Liver (tissue), 9 donors: ENCODE data around the gene PPIC. TPM values are rescaled to one million over a fixed set of nuclear protein-coding genes. Genes with fewer than 3 reads are reported as not detected.

ENCODE experiments used
- DNase-seq: peaks from one replicate; pipeline ENCODE4 v3.0.0-alpha.2; 2017; ENCODE audit warnings: low spot score
- H3K27ac ChIP-seq, 2 donors: one replicate each; pipeline ENCODE4 v1.7.0; 2013; ENCODE audit warnings: inconsistent platforms in 2 of 2, low read length in 2 of 2, control low read depth in 1 of 2, low read depth in 1 of 2, mild to moderate bottlenecking in 1 of 2
- H3K27me3 ChIP-seq, 4 donors: one replicate each; pipeline versions ENCODE4 v1.6.1 to v1.7.0; 2013; ENCODE audit warnings: low read length in 3 of 4, inconsistent platforms in 1 of 4, mild to moderate bottlenecking in 1 of 4, moderate library complexity in 1 of 4; ENCODE audit not compliant: control insufficient read depth in 4 of 4, insufficient read depth in 4 of 4
- H3K36me3 ChIP-seq, 4 donors: one replicate each; pipeline versions ENCODE4 v1.6.1 to v1.7.0; 2013; ENCODE audit warnings: low read length in 3 of 4, mild to moderate bottlenecking in 3 of 4, low read depth in 1 of 4, moderate library complexity in 1 of 4; ENCODE audit not compliant: control insufficient read depth in 4 of 4, insufficient read depth in 3 of 4
- H3K4me1 ChIP-seq, 4 donors: one replicate each; pipeline versions ENCODE4 v1.6.1 to v1.7.0; 2013; ENCODE audit warnings: low read length in 3 of 4, mild to moderate bottlenecking in 3 of 4, moderate library complexity in 1 of 4; ENCODE audit not compliant: control insufficient read depth in 4 of 4, insufficient read depth in 4 of 4
- H3K4me3 ChIP-seq, 3 donors: one replicate each; pipeline versions ENCODE4 v1.6.1 to v1.7.0; 2013; ENCODE audit warnings: low read length in 3 of 3, control low read depth in 1 of 3, low read depth in 1 of 3, mild to moderate bottlenecking in 1 of 3
- H3K9ac ChIP-seq, 2 donors: one replicate each; pipeline ENCODE4 v1.7.0; 2013; ENCODE audit warnings: low read length in 2 of 2, mild to moderate bottlenecking in 2 of 2, moderate library complexity in 2 of 2, control low read depth in 1 of 2, low read depth in 1 of 2
- H3K9me3 ChIP-seq, 4 donors: one replicate each; pipeline versions ENCODE4 v1.6.1 to v1.7.0; 2013; ENCODE audit warnings: low read length in 3 of 4; ENCODE audit not compliant: control insufficient read depth in 4 of 4
- EGR1 ChIP-seq, 2 donors: IDR thresholded peaks; 2 replicates each; pipeline ENCODE4 v1.6.1; 2016 to 2018; ENCODE audit warnings: antibody characterized with exemption in 2 of 2, low read depth in 2 of 2
- FOXA2 ChIP-seq: IDR thresholded peaks from 2 replicates; pipeline ENCODE4 v1.6.1; 2016; ENCODE audit warnings: antibody characterized with exemption
- GABPA ChIP-seq, 2 donors: IDR thresholded peaks in 1 of 2; conservative IDR thresholded peaks in 1 of 2; 2 replicates each; pipeline ENCODE4 v1.6.1; 2016; ENCODE audit warnings: antibody characterized with exemption in 2 of 2, mild to moderate bottlenecking in 1 of 2, moderate library complexity in 1 of 2
- HNF4A ChIP-seq, 2 donors: conservative IDR thresholded peaks; 2 replicates each; pipeline ENCODE4 v1.6.1; 2016; ENCODE audit warnings: antibody characterized with exemption in 2 of 2, mild to moderate bottlenecking in 2 of 2
- HNF4G ChIP-seq: IDR thresholded peaks from 2 replicates; pipeline ENCODE4 v1.6.1; 2016; ENCODE audit warnings: antibody characterized with exemption
- JUND ChIP-seq, 2 donors: IDR thresholded peaks; 2 replicates each; pipeline ENCODE4 v1.6.1; 2016; ENCODE audit warnings: antibody characterized with exemption in 2 of 2
- NR2F2 ChIP-seq: IDR thresholded peaks from 2 replicates; pipeline ENCODE4 v1.6.1; 2016; ENCODE audit warnings: antibody characterized with exemption
- RAD21 ChIP-seq, 2 donors: IDR thresholded peaks; 2 replicates each; pipeline ENCODE4 v1.6.1; 2016; ENCODE audit warnings: antibody characterized with exemption in 2 of 2, mild to moderate bottlenecking in 2 of 2
- RXRA ChIP-seq, 2 donors: IDR thresholded peaks; 2 replicates each; pipeline ENCODE4 v1.6.1; 2017 to 2018; ENCODE audit warnings: antibody characterized with exemption in 2 of 2, mild to moderate bottlenecking in 1 of 2
- SP1 ChIP-seq: IDR thresholded peaks from 2 replicates; pipeline ENCODE4 v1.6.1; 2018; ENCODE audit warnings: antibody characterized with exemption, mild to moderate bottlenecking
- TAF1 ChIP-seq: conservative IDR thresholded peaks from 2 replicates; pipeline ENCODE4 v1.6.1; 2016; ENCODE audit warnings: antibody characterized with exemption, mild to moderate bottlenecking
- YY1 ChIP-seq: IDR thresholded peaks from 2 replicates; pipeline ENCODE4 v1.6.1; 2016; ENCODE audit warnings: antibody characterized with exemption, mild to moderate bottlenecking
- WGBS: extraction: QIAGEN DNeasy Blood & Tissue Kit; methylation state at CpG from one replicate; pipeline ENCODE4 v1.1.7; 2013; 5-methylcytosine and 5-hydroxymethylcytosine counted together
- polyA plus RNA-seq, 2 donors: library from polyadenylated mRNA; stranded (reverse) in 1 of 2; unstranded in 1 of 2; fragments of 200-250 nt in 1 of 2; fragments of >200 nt in 1 of 2; fragmentation: Nextera tagmentation in 1 of 2; extraction: Ambion mirVana in 1 of 2; gene quantifications; one replicate each; pipeline versions ENCODE4 v1.2.1 to v1.2.3, GENCODE V29; 2013 to 2015
- total RNA-seq, 2 donors: library from RNA; depleted of rRNA; stranded (reverse); fragments of >200 nt; gene quantifications; one replicate each; pipeline ENCODE4 v1.2.3, GENCODE V29; 2014
- TF ChIP-seq, protein P1 (sequence below): IDR thresholded peaks from 2 replicates; pipeline ENCODE4 v1.6.1; 2016; ENCODE audit warnings: antibody characterized with exemption
- TF ChIP-seq, protein P2 (sequence below): IDR thresholded peaks from 2 replicates; pipeline ENCODE4 v1.6.1; 2016; ENCODE audit warnings: antibody characterized with exemption
- TF ChIP-seq, protein P3 (sequence below): fragments of 150-350 bp; IDR thresholded peaks from 2 replicates; pipeline ENCODE4 v1.5.1; 2017; ENCODE audit warnings: improper control_type of control experiment, low read depth, low read length; ENCODE audit not compliant: missing input control
- TF ChIP-seq, protein P4 (sequence below): IDR thresholded peaks from 2 replicates; pipeline ENCODE4 v1.6.1; 2016; ENCODE audit warnings: antibody characterized with exemption
- donor health status: healthy.
- donor health status: healthy.
- donor health status: healthy.
- donor health status: healthy.
- donor health status: healthy.

Gene PPIC
- total and polyA plus RNA-seq, 4 donors, result 13.3 to 26.3 (median 17.3) TPM

DNA sequence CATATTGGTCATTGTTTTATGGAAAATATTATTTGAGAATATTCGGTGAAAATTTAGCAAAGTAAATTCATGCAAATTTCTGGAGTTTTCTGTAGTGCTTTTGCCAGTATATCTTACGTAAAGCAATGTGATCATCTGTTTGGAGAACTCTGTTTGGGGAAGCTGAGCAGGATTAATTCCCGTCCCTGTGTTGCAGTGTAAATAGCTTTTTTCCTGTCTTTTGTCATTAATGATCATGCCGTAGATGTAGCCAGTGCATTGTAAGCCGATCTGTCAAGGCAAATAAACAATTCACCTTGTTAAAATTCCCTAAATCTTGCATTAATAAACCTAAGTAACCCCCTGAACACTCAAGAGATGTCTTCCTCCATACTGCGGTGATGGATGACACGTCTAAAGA, 39.2 kb downstream of the PPIC start (continued):
- TF ChIP-seq GABPA (IDR thresholded peaks at IDR 0.05 in 1 of 2, conservative IDR thresholded peaks at IDR 0.05 in 1 of 2) (no peak), EGR1 (IDR thresholded peaks at IDR 0.05; ENCODE audit: low read depth in 2 of 2) (no peak), NR2F2 (no peak), SP1 (no peak), RAD21 (IDR thresholded peaks at IDR 0.05) (peak in 1 of 2 donors; percentile 9)
- TF ChIP-seq, protein P1, sequence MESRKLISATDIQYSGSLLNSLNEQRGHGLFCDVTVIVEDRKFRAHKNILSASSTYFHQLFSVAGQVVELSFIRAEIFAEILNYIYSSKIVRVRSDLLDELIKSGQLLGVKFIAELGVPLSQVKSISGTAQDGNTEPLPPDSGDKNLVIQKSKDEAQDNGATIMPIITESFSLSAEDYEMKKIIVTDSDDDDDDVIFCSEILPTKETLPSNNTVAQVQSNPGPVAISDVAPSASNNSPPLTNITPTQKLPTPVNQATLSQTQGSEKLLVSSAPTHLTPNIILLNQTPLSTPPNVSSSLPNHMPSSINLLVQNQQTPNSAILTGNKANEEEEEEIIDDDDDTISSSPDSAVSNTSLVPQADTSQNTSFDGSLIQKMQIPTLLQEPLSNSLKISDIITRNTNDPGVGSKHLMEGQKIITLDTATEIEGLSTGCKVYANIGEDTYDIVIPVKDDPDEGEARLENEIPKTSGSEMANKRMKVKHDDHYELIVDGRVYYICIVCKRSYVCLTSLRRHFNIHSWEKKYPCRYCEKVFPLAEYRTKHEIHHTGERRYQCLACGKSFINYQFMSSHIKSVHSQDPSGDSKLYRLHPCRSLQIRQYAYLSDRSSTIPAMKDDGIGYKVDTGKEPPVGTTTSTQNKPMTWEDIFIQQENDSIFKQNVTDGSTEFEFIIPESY, result peak; percentile 31

DNA sequence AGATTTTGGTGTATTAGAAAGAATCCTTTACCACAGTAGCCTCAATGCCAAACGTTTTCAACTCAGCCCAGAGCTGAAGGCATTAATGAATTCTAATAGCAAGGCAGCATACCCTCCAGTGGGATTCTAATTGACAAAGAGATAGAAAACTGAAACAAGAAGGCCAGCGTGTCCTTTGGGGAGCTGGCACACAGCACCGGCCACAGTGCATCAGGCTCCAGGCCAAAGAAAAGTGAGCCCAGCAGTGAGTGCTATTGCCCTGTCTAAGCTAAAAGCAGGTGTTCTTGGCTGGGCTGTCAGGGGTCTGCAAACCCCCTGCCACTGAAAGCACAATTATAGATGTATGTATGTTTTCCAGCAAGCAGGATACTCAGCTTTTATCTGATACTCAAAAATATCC, 40.4 kb downstream of the PPIC start:
- no peak overlapping the region for H3K9ac ChIP-seq
- peak overlapping the region; percentile 42 to 68 for H3K27ac ChIP-seq
- H3K9me3 ChIP-seq, result no peaks in the 10 kb centered on the region
- H3K4me3 ChIP-seq, result peak overlapping the region in 1 of 3 donors; percentile 12
- no peak for TF ChIP-seq JUND (IDR thresholded peaks at IDR 0.05)
- TF ChIP-seq, protein P2, sequence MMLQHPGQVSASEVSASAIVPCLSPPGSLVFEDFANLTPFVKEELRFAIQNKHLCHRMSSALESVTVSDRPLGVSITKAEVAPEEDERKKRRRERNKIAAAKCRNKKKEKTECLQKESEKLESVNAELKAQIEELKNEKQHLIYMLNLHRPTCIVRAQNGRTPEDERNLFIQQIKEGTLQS, result no peak
- peak in 1 of 2 donors; percentile 41 for TF ChIP-seq RAD21 (IDR thresholded peaks at IDR 0.05)
- TF ChIP-seq FOXA2, result no peak
- TF ChIP-seq, protein P3, sequence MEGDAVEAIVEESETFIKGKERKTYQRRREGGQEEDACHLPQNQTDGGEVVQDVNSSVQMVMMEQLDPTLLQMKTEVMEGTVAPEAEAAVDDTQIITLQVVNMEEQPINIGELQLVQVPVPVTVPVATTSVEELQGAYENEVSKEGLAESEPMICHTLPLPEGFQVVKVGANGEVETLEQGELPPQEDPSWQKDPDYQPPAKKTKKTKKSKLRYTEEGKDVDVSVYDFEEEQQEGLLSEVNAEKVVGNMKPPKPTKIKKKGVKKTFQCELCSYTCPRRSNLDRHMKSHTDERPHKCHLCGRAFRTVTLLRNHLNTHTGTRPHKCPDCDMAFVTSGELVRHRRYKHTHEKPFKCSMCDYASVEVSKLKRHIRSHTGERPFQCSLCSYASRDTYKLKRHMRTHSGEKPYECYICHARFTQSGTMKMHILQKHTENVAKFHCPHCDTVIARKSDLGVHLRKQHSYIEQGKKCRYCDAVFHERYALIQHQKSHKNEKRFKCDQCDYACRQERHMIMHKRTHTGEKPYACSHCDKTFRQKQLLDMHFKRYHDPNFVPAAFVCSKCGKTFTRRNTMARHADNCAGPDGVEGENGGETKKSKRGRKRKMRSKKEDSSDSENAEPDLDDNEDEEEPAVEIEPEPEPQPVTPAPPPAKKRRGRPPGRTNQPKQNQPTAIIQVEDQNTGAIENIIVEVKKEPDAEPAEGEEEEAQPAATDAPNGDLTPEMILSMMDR, result no peak
- peak in 1 of 2 donors; percentile 44 for TF ChIP-seq HNF4A (conservative IDR thresholded peaks at IDR 0.05)
- peak; percentile 12 for TF ChIP-seq SP1
- TF ChIP-seq, protein P4, sequence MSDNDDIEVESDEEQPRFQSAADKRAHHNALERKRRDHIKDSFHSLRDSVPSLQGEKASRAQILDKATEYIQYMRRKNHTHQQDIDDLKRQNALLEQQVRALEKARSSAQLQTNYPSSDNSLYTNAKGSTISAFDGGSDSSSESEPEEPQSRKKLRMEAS, result no peak
- WGBS, result 36% methylated on average over 3 of the region's 3 CpGs
- no peaks in the 10 kb centered on the region for H3K27me3 ChIP-seq
- H3K4me1 ChIP-seq, result peaks cover 0 to 9% (median 4%) of the 10 kb centered on the region in 4 donors
- no peaks in the 10 kb centered on the region for H3K36me3 ChIP-seq
- no peak for DNase-seq

DNA sequence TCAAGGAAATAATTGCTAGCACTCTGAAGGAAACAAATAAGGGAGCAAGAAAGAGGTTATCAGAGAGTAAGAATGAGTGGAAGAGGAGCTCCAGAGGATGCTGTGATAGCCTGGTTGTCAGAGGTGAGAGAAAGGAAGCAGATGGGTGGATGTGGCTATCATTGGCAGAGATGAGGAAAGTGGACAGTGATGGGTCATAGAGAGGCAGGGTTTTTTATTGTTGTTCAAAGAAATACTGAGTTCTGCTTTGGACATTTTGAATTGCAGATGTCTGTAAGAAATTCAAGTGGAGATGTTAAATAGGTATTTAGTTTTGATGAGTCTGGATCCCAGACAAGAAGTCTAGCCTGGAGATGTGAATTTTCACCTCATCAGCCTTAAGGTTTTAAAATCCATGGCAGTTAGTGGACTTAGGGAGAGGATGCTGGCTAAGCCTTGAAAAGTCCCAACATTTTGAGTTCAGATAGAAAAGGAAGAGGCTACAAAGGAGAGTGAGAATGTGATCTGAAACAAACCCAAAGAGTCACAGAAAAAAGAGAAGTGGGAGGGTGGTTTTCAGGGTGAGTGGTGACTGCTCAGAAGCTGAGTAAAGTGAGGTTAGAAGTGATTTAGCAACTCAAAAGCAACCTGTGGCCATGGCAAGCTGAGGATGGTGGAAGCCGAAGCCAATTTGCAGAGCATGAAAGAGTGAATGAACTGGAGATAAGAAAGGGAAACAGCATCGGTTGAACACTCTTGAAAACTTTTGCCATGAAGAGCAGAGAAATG, 50.4 kb downstream of the PPIC start:
- Histone ChIP-seq H3K4me3 (no peak overlapping the region), H3K9me3 (no peaks in the 10 kb centered on the region), H3K27me3 (no peaks in the 10 kb centered on the region), H3K36me3 (no peaks in the 10 kb centered on the region), H3K27ac (no peak overlapping the region), H3K4me1 (peaks cover 0 to 3% (median 3%) of the 10 kb centered on the region in 4 donors), H3K9ac (no peak overlapping the region)
- 96% methylated on average over 2 of the region's 2 CpGs for WGBS
- TF ChIP-seq SP1 (no peak), JUND (IDR thresholded peaks at IDR 0.05) (no peak), YY1 (no peak), NR2F2 (no peak), EGR1 (IDR thresholded peaks at IDR 0.05; ENCODE audit: low read depth in 2 of 2) (no peak), GABPA (IDR thresholded peaks at IDR 0.05 in 1 of 2, conservative IDR thresholded peaks at IDR 0.05 in 1 of 2) (no peak), RAD21 (IDR thresholded peaks at IDR 0.05) (no peak), TAF1 (no peak), HNF4A (conservative IDR thresholded peaks at IDR 0.05) (no peak), HNF4G (no peak), RXRA (IDR thresholded peaks at IDR 0.05) (no peak), FOXA2 (no peak)
- TF ChIP-seq, protein P4, result no peak
- TF ChIP-seq, protein P3, result no peak
- TF ChIP-seq, protein P1, result no peak
- TF ChIP-seq, protein P2, result no peak
- no peak for DNase-seq
